Measurements from ENCODE around the gene TACC2.

Gene TACC2

GRCh38 chr10:122139627-122140170 lies 150.7 kb downstream of the TACC2 start:
- H3K9me3 ChIP-seq (ENCODE audit: control insufficient read depth, low read length) = peaks cover 5% of the 10 kb centered on the region
- WGBS, 2 experiments (ENCODE audit: insufficient coverage in 2 of 2) = 78 to 85% methylated on average over 10 of the region's 10 CpGs
- no peak overlapping the region for H3K4me3 ChIP-seq (ENCODE audit: extremely low read depth, insufficient read depth, low read length, poor library complexity, severe bottlenecking)
- H3K36me3 ChIP-seq (ENCODE audit: control insufficient read depth, insufficient read depth, low read length) = peaks cover 35% of the 10 kb centered on the region
- H3K27ac ChIP-seq (ENCODE audit: low read depth, low read length, severe bottlenecking) = peak overlapping the region; percentile 37
- peaks cover 18% of the 10 kb centered on the region for H3K4me1 ChIP-seq (ENCODE audit: control insufficient read depth, insufficient read depth, low read length, poor library complexity, severe bottlenecking)

DNA sequence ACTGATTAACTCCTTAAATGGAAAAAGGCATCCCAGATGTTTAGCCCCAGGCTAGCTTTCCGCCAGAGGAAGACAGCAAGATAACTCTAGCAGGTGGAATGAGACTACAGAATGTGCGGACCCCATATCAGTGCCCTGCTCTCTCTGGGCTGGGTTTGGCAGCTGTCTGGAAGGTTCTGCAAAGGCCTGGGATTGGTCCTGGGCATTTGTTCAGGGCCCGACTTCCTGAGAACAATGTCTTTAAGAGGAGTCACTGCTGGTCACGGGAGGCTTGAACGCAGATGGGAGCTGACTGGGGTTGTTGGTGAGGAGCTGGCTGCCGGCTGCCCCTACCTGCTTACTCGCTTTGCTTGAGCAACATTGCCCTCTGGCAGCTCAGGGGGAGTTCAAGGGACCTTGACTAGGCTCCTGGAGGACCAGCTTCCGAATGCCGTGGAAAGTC lies 151.5 kb downstream of the TACC2 start:
- Histone ChIP-seq H3K4me1 (ENCODE audit: control insufficient read depth, insufficient read depth, low read length, poor library complexity, severe bottlenecking) (peaks cover 18% of the 10 kb centered on the region), H3K9me3 (ENCODE audit: control insufficient read depth, low read length) (peaks cover 12% of the 10 kb centered on the region), H3K4me3 (ENCODE audit: extremely low read depth, insufficient read depth, low read length, poor library complexity, severe bottlenecking) (no peak overlapping the region), H3K27ac (ENCODE audit: low read depth, low read length, severe bottlenecking) (peak overlapping the region; percentile 78), H3K36me3 (ENCODE audit: control insufficient read depth, insufficient read depth, low read length) (peaks cover 35% of the 10 kb centered on the region)
- 79 to 89% methylated on average over 6 to 9 of the region's 9 CpGs for WGBS, 2 experiments (ENCODE audit: insufficient coverage in 2 of 2)

DNA sequence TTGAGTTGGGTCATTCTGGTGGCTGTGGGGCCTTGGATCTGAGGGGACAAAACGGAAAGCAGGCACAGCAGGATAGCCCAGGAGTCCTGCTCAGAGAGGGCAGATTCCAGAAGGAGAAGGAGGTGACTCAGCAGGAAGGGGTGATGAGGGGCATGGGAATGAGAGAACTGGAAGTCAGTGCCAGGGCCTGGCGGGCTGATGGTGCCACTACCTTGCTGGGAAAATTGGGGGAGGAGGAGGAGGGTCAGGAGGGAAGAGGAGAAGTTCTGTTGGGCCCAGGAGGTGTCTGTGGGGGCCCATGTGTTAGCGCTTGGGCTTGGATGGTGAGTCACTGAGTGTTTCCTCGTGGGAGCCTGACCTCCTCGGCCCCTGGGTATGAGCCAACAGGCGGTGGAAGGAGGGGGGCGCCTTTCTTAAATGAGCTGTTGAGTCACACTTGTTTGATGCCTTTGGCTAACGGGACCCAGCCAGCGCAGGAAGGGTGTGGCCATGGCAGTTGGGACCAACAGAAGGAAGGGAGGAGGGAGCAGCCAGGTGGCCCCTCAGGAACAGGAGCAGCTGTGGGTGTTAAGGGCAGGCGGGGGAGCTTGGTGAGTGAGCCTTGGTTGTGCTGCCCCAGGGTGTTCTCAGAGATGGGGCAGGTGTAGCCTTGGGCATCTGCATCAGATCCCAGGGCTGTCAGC lies 152.1 kb downstream of the TACC2 start:
- peaks cover 35% of the 10 kb centered on the region for H3K36me3 ChIP-seq (ENCODE audit: control insufficient read depth, insufficient read depth, low read length)
- peaks cover 12% of the 10 kb centered on the region for H3K9me3 ChIP-seq (ENCODE audit: control insufficient read depth, low read length)
- peaks cover 18% of the 10 kb centered on the region for H3K4me1 ChIP-seq (ENCODE audit: control insufficient read depth, insufficient read depth, low read length, poor library complexity, severe bottlenecking)
- no peak overlapping the region for H3K4me3 ChIP-seq (ENCODE audit: extremely low read depth, insufficient read depth, low read length, poor library complexity, severe bottlenecking)
- WGBS, 2 experiments (ENCODE audit: insufficient coverage in 2 of 2) = 54 to 68% methylated on average over 9 of the region's 10 CpGs
- peak overlapping the region; percentile 78 for H3K27ac ChIP-seq (ENCODE audit: low read depth, low read length, severe bottlenecking)

DNA sequence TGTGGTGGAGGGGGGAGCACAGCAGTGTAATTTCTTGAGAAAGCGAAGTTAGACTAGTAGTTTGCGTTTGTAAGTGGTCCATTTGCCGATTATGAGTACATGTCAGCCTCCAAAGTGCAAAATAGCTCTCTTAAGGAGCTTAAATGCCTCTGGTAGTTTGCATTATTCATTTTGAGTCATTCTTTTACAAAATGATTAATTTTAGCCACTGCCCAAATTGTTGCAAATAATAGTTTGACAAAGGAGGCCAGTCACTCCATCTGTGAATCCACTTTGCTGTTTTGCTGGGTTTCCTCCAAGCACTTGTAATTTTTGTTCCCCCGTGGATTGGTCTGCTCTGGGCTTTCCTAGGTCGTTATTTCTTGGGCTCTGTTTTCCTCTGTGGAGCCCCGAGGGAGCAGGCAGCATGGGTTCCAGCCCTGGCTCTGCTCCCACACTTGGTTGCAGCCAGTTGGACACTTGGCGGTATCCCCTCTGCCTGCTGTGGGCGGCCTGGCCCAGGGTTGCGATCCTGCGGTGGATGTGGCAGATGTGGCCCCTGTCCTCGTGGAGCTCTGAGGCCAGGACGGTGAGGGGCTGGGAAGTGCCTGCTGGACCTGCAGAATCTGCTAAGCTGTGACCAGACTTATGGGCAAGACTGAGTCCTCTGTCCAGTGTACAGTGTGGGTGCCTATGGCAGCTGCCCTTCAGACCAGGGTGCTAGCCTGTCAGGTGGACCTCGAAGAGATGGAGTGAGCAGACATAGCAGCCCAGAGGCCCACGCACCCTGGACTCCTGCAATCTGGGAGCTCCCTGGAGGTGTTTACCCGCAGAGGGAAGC lies 153.1 kb downstream of the TACC2 start:
- Histone ChIP-seq H3K36me3 (ENCODE audit: control insufficient read depth, insufficient read depth, low read length) (peaks cover 37% of the 10 kb centered on the region), H3K4me3 (ENCODE audit: extremely low read depth, insufficient read depth, low read length, poor library complexity, severe bottlenecking) (no peak overlapping the region), H3K9me3 (ENCODE audit: control insufficient read depth, low read length) (peaks cover 12% of the 10 kb centered on the region), H3K27ac (ENCODE audit: low read depth, low read length, severe bottlenecking) (no peak overlapping the region), H3K4me1 (ENCODE audit: control insufficient read depth, insufficient read depth, low read length, poor library complexity, severe bottlenecking) (peaks cover 18% of the 10 kb centered on the region)
- WGBS, 2 experiments (ENCODE audit: insufficient coverage in 2 of 2) = 92 to 95% methylated on average over 14 to 15 of the region's 15 CpGs

DNA sequence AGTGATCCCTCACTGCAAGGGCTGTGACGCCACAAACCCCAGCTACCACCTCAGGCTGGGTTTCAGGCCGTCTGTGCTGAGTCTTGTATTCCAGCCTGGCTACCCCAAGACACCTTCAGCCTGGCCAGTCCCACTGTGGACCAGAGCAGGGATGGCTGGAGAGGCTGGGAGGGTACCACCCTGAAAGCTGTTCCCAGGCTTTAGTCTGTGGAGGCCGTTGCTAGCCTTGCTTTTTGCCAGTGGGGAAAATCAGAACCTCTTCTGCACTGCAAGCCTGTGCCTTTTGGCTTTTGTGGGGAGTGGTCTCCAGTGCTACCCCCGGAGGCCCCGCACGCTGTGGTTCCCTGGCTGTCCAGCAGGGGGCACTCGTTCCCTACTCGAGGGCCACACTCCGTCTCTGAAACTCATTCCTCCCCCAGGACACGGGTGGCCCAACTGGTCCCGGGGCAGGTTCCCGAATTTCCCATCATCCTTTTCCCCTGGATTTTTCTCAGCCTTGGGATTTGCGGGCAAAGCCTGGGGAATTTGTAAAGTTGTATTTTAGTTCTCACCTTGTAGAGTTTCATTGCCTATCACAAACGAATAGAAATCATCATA lies 153.8 kb downstream of the TACC2 start:
- Histone ChIP-seq H3K4me3 (ENCODE audit: extremely low read depth, insufficient read depth, low read length, poor library complexity, severe bottlenecking) (no peak overlapping the region), H3K4me1 (ENCODE audit: control insufficient read depth, insufficient read depth, low read length, poor library complexity, severe bottlenecking) (peaks cover 18% of the 10 kb centered on the region), H3K27ac (ENCODE audit: low read depth, low read length, severe bottlenecking) (no peak overlapping the region), H3K36me3 (ENCODE audit: control insufficient read depth, insufficient read depth, low read length) (peaks cover 37% of the 10 kb centered on the region), H3K9me3 (ENCODE audit: control insufficient read depth, low read length) (peaks cover 12% of the 10 kb centered on the region)
- 13 to 17% methylated on average over 7 to 9 of the region's 14 CpGs for WGBS, 2 experiments (ENCODE audit: insufficient coverage in 2 of 2)

- peaks cover 39% of the 10 kb centered on the region for H3K36me3 ChIP-seq (ENCODE audit: control insufficient read depth, insufficient read depth, low read length)
- WGBS, 2 experiments (ENCODE audit: insufficient coverage in 2 of 2) = 91 to 93% methylated on average over 9 to 13 of the region's 14 CpGs
- peaks cover 21% of the 10 kb centered on the region for H3K4me1 ChIP-seq (ENCODE audit: control insufficient read depth, insufficient read depth, low read length, poor library complexity, severe bottlenecking)
- H3K9me3 ChIP-seq (ENCODE audit: control insufficient read depth, low read length) = peaks cover 12% of the 10 kb centered on the region
- no peak overlapping the region for H3K4me3 ChIP-seq (ENCODE audit: extremely low read depth, insufficient read depth, low read length, poor library complexity, severe bottlenecking)
- no peak overlapping the region for H3K27ac ChIP-seq (ENCODE audit: low read depth, low read length, severe bottlenecking)
These were observed 154.4 kb downstream of the TACC2 start for GRCh38 chr10:122143238-122143841.

- Histone ChIP-seq H3K36me3 (ENCODE audit: control insufficient read depth, insufficient read depth, low read length) (peaks cover 39% of the 10 kb centered on the region), H3K27ac (ENCODE audit: low read depth, low read length, severe bottlenecking) (no peak overlapping the region), H3K4me1 (ENCODE audit: control insufficient read depth, insufficient read depth, low read length, poor library complexity, severe bottlenecking) (peaks cover 28% of the 10 kb centered on the region), H3K4me3 (ENCODE audit: extremely low read depth, insufficient read depth, low read length, poor library complexity, severe bottlenecking) (no peak overlapping the region), H3K9me3 (ENCODE audit: control insufficient read depth, low read length) (peaks cover 12% of the 10 kb centered on the region)
- 89 to 92% methylated on average over 2 of the region's 2 CpGs for WGBS, 2 experiments (ENCODE audit: insufficient coverage in 2 of 2)
These were observed 155.2 kb downstream of the TACC2 start for GRCh38 chr10:122144199-122144598.

GRCh38 chr10:122145113-122145512 lies 156.2 kb downstream of the TACC2 start:
- WGBS, 2 experiments (ENCODE audit: insufficient coverage in 2 of 2) = no CpG with 5 or more reads among the region's 2 CpGs
- no peak overlapping the region for H3K4me3 ChIP-seq (ENCODE audit: extremely low read depth, insufficient read depth, low read length, poor library complexity, severe bottlenecking)

GRCh38 chr10:122147663-122148062 lies 158.7 kb downstream of the TACC2 start:
- 92 to 95% methylated on average over 6 to 7 of the region's 7 CpGs for WGBS, 2 experiments (ENCODE audit: insufficient coverage in 2 of 2)
- peaks cover 16% of the 10 kb centered on the region for H3K4me1 ChIP-seq (ENCODE audit: control insufficient read depth, insufficient read depth, low read length, poor library complexity, severe bottlenecking)
- peaks cover 12% of the 10 kb centered on the region for H3K9me3 ChIP-seq (ENCODE audit: control insufficient read depth, low read length)
- H3K4me3 ChIP-seq (ENCODE audit: extremely low read depth, insufficient read depth, low read length, poor library complexity, severe bottlenecking) = no peak overlapping the region
- H3K27ac ChIP-seq (ENCODE audit: low read depth, low read length, severe bottlenecking) = no peak overlapping the region
- H3K36me3 ChIP-seq (ENCODE audit: control insufficient read depth, insufficient read depth, low read length) = peaks cover 39% of the 10 kb centered on the region

More at GRCh38 chr10:122145113-122145512, 156.2 kb downstream of the TACC2 start:
- H3K4me1 ChIP-seq (ENCODE audit: control insufficient read depth, insufficient read depth, low read length, poor library complexity, severe bottlenecking) = peaks cover 34% of the 10 kb centered on the region
- no peak overlapping the region for H3K27ac ChIP-seq (ENCODE audit: low read depth, low read length, severe bottlenecking)
- peaks cover 12% of the 10 kb centered on the region for H3K9me3 ChIP-seq (ENCODE audit: control insufficient read depth, low read length)
- peaks cover 39% of the 10 kb centered on the region for H3K36me3 ChIP-seq (ENCODE audit: control insufficient read depth, insufficient read depth, low read length)

- Histone ChIP-seq H3K36me3 (ENCODE audit: control insufficient read depth, insufficient read depth, low read length) (peaks cover 34% of the 10 kb centered on the region), H3K4me3 (ENCODE audit: extremely low read depth, insufficient read depth, low read length, poor library complexity, severe bottlenecking) (no peak overlapping the region), H3K4me1 (ENCODE audit: control insufficient read depth, insufficient read depth, low read length, poor library complexity, severe bottlenecking) (peaks cover 16% of the 10 kb centered on the region), H3K9me3 (ENCODE audit: control insufficient read depth, low read length) (peaks cover 12% of the 10 kb centered on the region), H3K27ac (ENCODE audit: low read depth, low read length, severe bottlenecking) (peak overlapping the region; percentile 82)
- WGBS, 2 experiments (ENCODE audit: insufficient coverage in 2 of 2) = 77 to 93% methylated on average over 10 to 12 of the region's 15 CpGs
These were observed 160.1 kb downstream of the TACC2 start for GRCh38 chr10:122148876-122149560.

Measured in mesodermal cell (in vitro differentiated cells).